ENCODE measurements around the gene KCTD10. TPM values are rescaled to one million over a fixed set of nuclear protein-coding genes. Genes with fewer than 3 reads are reported as not detected.

Gene KCTD10
- total and polyA plus RNA-seq, 10 of the 15 experiments (the other 5 are each of a cell fraction or from before 2014, with no cell fraction given): 5.6 to 52.0 (median 34.2) TPM

DNA sequence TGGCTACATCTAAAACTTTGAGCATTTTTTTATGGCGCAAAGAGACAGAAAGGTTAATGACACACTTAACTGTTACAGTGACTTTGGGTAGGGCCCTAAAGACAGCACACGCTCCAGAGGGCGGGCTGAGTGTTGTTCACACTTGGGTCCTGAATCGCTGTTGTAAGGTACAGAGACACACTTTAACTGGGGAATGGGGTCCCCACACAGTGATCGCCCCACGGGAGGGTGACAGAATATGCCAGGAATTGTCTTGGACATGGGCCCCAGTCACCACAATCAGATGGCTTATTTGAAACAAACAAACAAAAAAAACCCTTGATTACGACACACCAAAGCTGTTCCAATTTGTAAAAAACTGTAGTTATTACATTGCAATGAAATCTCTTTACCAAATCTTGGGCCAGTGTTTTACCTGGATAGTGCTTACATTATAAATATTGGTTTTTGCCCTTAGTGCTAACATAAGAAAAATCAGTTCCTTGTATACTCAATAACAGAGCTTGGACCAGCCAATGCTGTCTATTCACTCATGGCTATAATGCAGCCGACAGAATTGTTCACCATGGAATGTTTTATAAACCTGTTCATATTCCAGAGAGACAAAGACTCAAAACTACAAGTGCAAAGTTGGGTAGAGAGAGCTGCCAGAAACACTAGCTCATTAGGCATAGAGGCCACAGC is 28.3 kb downstream of the KCTD10 start (continued):
- TF ChIP-seq, protein P1, sequence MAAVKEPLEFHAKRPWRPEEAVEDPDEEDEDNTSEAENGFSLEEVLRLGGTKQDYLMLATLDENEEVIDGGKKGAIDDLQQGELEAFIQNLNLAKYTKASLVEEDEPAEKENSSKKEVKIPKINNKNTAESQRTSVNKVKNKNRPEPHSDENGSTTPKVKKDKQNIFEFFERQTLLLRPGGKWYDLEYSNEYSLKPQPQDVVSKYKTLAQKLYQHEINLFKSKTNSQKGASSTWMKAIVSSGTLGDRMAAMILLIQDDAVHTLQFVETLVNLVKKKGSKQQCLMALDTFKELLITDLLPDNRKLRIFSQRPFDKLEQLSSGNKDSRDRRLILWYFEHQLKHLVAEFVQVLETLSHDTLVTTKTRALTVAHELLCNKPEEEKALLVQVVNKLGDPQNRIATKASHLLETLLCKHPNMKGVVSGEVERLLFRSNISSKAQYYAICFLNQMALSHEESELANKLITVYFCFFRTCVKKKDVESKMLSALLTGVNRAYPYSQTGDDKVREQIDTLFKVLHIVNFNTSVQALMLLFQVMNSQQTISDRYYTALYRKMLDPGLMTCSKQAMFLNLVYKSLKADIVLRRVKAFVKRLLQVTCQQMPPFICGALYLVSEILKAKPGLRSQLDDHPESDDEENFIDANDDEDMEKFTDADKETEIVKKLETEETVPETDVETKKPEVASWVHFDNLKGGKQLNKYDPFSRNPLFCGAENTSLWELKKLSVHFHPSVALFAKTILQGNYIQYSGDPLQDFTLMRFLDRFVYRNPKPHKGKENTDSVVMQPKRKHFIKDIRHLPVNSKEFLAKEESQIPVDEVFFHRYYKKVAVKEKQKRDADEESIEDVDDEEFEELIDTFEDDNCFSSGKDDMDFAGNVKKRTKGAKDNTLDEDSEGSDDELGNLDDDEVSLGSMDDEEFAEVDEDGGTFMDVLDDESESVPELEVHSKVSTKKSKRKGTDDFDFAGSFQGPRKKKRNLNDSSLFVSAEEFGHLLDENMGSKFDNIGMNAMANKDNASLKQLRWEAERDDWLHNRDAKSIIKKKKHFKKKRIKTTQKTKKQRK (IDR thresholded peaks at IDR 0.05; ENCODE audit: low read depth, low read length): no peak
- no peak for TF ChIP-seq BACH1 (IDR thresholded peaks at IDR 0.05; ENCODE audit: borderline replicate concordance)

DNA sequence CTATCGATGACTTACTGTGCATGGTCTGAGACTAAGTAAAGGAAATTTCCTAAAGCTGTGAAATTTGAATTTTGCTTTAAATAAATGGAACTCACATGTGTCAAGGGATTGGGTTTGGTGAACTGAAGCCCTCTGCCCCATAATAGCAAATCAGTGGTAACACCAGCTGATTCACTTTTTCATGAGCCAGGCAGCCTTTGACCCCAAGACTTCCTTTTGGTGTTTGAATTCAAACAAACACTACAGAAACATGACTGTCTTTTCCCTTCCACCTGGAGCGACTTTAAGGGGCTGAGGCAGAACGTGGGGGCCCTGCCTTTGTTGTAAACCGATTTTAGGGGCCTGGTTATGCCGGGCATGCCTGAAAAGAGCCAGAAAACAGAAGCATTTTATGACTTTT is 28.8 kb downstream of the KCTD10 start:
- TF ChIP-seq MXI1 (IDR thresholded peaks at IDR 0.05; ENCODE audit: low read depth, low read length): no peak
- TF ChIP-seq FOXK2 (IDR thresholded peaks at IDR 0.05): no peak
- no peak for TF ChIP-seq SIX5 (IDR thresholded peaks at IDR 0.05; ENCODE audit: low read depth, low read length, severe bottlenecking)
- TF ChIP-seq BRCA1 (IDR thresholded peaks at IDR 0.05; ENCODE audit: low read depth, low read length): no peak
- TF ChIP-seq CBFB (IDR thresholded peaks at IDR 0.05; ENCODE audit: low read depth): no peak
- peaks cover 16 to 24% of the 10 kb centered on the region in 2 experiments; a peak in 3 of 4 replicates for H3K36me3 ChIP-seq (ENCODE audit: control insufficient read depth in 2 of 2, insufficient read depth in 2 of 2, low read length in 1 of 2)
- RAD21 ChIA-PET (ENCODE audit: unreplicated experiment): no interaction called here
- in situ Hi-C loops (cut with MboI) (no loop called here), intact Hi-C loops (cut with micrococcal nuclease; ENCODE audit: unreplicated experiment) (no loop called here)
- CTCF ChIA-PET: no interaction called here
- DNase-seq (ENCODE audit: low read depth, low spot score) (no peak), ATAC-seq (no peak), FAIRE-seq (no peak)
- no peaks in the 10 kb centered on the region for H3K79me2 ChIP-seq (ENCODE audit: control insufficient read depth, insufficient read depth, low read length)
- H3K4me2 ChIP-seq (ENCODE audit: control insufficient read depth, insufficient read depth): no peak overlapping the region
- H4K20me1 ChIP-seq (ENCODE audit: control insufficient read depth, insufficient read depth): no peaks in the 10 kb centered on the region
- POLR2A ChIA-PET: no interaction called here
- no peaks in the 10 kb centered on the region for H3K27me3 ChIP-seq (replicated peaks in 1 of 2; ENCODE audit: control insufficient read depth in 2 of 2, insufficient read depth in 2 of 2, low read length in 1 of 2)
- H3K9ac ChIP-seq (ENCODE audit: control insufficient read depth, insufficient read depth, low read length): no peak overlapping the region
- BruUV-seq (replicated peaks): no TSS peak
- 85% methylated on average over 5 of the region's 5 CpGs for WGBS (ENCODE audit: insufficient coverage, insufficient replicate concordance, low lambda C conversion rate, missing lambda C conversion rate)
- no peak overlapping the region for H3K27ac ChIP-seq (ENCODE audit: control insufficient read depth, insufficient read depth)
- H2AFZ ChIP-seq (ENCODE audit: control insufficient read depth, low read depth, low read length): no peak overlapping the region
- no peaks in the 10 kb centered on the region for H3K4me1 ChIP-seq (ENCODE audit: control insufficient read depth, insufficient read depth, low read length)
- H3K9me3 ChIP-seq (replicated peaks; ENCODE audit: control insufficient read depth, insufficient read depth, low read length): no peaks in the 10 kb centered on the region
- H3K4me3 ChIP-seq: no peak overlapping the region
- SMC1A ChIA-PET (ENCODE audit: uncharacterized antibody, unreplicated experiment): no interaction called here
